Measurements from ENCODE around the gene KCNC1.

Gene KCNC1

GRCh38 chr11:17822401-17822781 is 87.8 kb downstream of the KCNC1 start:
- no peak for DNase-seq (ENCODE audit: low spot score)

GRCh38 chr11:17827006-17827405 is 92.4 kb downstream of the KCNC1 start:
- DNase-seq (ENCODE audit: low spot score): no peak

- peak; percentile 30 for DNase-seq (ENCODE audit: low spot score)
These were observed 93.8 kb downstream of the KCNC1 start for GRCh38 chr11:17828311-17828751.

GRCh38 chr11:17831228-17831627 is 96.6 kb downstream of the KCNC1 start:
- DNase-seq (ENCODE audit: low spot score): no peak

GRCh38 chr11:17831883-17832282 is 97.3 kb downstream of the KCNC1 start:
- DNase-seq (ENCODE audit: low spot score): no peak

Data from pons (tissue), 1 donor.